Activated CD8-positive, alpha-beta memory T cell treated with anti-CD3 and anti-CD28 coated beads for 24 hours (primary cell): ENCODE results near the gene HDHD2.
A peak's percentile ranks its signal among the peaks of the same experiment; 100 is the strongest.

Source experiments
- DNase-seq: peaks from one replicate; pipeline ENCODE4 v3.0.0-alpha.2; 2020

Gene HDHD2

DNA sequence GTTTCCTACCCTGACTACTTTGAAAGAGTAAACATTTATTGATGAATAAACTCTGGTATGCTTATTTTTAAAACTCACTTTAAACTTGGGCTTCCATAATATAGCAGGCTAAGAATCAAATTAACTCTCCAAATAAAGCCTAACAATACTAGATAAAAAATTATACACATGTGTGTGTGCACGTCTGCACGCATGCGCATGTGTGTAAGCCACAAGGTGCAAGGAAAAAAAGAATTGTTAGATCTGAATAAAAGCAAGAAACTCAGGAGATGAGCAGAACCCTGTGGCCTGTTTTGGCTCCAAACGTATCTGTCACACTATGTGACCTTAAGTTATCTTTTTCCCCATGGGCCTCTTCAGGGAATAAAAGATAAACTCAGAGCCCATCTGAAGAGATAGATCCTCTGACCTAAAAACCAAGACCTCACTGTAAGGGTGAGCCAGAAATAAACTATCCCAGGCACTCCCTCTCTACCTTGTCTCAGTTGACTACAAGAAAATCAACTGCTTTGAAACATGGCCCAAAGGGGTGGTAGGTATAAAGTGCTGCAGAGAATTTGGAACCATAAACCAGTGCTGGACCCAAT, 6.3 kb downstream of the HDHD2 start:
- no peak for DNase-seq

DNA sequence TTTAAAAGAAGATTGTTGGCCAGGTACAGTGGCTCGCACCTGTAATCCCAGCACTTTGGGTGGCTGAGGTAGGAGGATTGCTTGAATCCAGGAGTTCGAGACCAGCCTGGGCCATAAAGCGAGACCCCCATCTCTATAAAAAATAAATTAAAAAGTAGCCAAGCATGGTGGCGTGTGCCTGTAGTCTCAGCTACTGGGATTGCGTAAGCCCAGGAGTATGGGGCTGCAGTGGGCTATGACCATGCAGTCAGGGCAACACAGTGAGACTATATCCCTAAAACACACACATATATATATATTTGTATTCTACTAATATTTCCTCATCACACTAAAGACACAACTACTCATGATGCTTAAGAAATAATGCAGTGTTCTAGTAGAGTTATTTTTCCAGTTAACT, 7.1 kb downstream of the HDHD2 start:
- no peak for DNase-seq

- DNase-seq, result no peak
These were observed 9.0 kb downstream of the HDHD2 start for GRCh38 chr18:47141289-47141688.

- DNase-seq, result no peak
These were observed 29.2 kb downstream of the HDHD2 start for GRCh38 chr18:47121146-47121545.

DNA sequence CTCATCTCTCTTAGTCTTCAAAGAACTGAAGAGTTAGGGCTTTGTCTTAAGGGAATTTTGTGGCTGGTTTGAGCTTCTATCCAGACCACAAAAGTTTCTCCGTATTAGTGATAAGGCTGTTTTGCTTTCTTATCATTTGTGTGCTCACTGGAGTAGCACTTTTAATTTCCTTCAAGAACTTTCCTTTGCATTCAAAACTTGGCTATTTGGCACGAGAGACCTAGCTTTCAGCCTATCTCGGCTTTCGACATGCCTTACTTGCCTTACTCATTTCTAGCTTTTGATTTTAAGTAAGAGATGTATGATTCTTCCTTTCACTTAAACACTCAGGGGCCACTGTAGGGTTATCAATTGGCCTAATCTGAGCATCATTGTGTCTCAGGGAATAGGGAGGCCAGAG, 29.9 kb downstream of the HDHD2 start:
- DNase-seq, result no peak

DNA sequence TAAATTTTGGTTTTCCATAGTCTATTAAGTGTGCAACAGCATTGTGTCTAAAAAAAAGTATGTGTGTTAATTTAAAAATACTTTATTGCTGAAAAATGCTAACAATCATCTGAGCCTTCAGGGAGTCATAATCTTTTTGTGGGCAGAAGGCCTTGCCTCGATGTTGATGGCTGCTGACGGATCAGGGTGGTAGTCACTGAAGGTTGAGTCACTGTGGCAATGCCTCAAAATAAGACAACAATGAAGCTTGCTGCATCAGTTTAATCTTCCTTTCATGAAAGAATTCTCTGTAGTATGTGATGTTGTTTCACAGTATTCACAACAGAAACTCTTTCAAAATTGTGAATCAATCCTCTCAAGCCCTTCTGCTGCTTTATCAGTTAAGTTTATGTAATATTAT, 31.3 kb downstream of the HDHD2 start:
- DNase-seq, result no peak

DNA sequence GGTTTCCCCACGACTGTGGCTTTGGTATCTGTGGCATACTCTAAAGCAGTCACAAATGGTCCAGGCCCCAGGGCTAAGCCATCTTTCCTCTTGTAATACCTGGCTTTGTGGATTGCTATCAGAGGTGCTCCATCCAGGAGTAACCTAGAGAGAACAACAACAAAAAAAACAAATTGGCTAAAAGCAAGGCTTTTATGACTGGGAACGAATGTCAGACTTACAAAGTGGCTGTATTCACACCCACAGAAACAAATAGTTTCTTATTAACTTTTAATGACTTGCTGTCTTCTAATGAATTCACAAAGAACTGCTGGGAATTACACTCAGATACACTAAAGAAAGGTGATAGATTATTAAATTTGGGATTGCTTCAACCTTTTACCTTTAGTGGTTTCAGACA, 35.1 kb downstream of the HDHD2 start:
- DNase-seq, result no peak

DNA sequence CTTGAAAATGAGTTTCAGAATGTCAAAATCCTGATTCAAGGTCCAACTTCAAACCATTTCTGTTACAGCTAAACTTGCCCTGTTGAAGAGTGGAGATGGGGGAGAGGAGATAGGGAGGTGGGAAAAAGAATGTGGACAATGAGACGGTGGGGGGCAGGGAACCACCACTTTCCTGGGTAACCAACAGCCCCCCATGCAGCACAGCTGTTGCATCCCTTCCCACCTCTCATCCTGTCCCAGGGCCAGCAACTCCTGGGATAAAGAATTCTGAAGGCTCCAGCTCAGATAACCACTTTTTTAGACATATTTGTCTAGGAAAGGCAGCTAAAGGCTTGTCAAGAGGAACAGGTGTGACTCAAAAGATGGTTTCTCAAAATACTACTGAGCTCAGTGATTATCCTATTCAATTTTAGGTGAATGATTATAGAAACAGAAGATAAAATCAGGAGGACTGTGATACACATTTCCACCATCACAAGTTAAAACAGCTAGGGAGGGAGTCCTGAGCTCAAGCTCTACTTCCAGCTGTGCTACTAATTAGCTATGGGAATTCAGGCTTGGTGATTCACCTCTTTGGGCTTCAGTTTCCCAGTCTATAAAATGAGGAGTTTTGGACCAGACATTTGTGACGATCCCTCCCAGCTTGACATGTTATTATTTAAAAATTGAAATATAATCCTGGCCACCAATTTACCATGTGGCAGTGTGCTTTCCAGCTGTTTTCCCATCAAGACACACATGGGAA, 36.3 kb downstream of the HDHD2 start:
- DNase-seq, result no peak

GRCh38 chr18:47110492-47111274, 39.6 kb downstream of the HDHD2 start:
- DNase-seq, result no peak

DNA sequence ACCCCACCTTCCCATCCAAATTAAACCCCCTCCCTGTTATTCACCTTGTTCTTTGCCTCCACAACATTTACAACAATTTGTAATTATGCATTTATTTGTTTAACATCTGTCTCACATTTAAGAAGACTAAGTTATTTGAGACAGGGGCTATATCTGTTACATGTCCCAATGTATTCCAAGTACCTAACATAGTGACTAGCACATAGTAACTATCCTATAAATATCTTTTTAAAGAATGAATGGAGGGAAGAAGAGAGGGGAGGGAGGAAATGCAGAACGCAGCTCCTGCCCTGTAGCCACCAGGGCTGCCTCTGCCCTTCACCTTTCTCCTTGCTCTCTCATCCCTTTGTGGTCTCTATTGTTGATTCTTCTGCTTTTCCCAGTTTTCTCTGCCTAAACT, 40.6 kb downstream of the HDHD2 start:
- no peak for DNase-seq

DNA sequence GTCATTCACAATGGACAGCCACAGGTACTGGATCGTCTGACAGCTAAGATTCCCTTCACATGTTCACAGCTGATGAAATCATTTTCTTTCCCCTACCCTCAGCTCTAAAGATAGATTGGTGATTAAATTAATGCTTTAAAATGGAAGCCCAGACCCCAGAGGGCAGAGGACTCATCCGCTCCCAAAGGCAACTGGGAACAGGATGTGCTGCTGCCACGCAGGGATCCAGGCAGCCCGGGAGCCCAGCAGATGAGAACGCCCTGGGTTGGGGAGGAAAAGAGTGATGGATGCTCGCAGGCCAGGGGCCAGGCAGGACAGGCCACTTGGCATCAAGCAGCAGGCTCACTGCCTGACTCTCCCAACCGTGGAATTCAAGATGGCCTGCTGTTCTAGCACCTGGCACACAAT, 41.3 kb downstream of the HDHD2 start:
- DNase-seq, result no peak

GRCh38 chr18:47108373-47108772, 41.9 kb downstream of the HDHD2 start:
- no peak for DNase-seq

DNA sequence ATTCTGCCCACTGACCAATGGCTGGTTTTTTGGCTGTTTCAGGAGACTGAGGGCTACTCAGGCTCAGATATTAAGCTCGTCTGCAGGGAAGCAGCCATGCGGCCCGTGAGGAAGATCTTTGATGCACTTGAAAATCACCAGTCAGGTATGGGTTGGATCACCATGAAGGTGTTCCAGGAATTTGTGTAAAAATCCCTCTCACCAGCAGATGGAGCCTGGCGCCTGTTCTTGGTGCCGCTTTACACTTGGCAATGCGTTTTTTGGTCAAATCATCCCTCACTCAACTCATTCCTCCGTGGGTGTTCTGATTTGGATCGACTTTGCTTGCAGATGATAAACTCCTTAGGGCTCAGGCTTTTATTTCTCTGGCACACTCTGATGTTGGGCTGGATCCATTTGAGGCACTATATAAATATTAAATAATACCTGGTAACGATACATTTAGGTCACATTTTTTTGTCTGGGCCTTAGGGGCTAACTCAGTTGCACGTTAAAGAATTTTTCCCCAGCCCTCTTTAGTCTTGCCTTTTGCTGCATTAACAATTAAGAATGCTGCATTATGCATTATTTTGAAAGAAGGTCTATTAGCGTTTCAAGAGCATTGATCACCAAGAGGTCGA, 50.0 kb downstream of the HDHD2 start:
- DNase-seq, result peak; percentile 80

GRCh38 chr18:47095810-47096209, 54.5 kb downstream of the HDHD2 start:
- no peak for DNase-seq

GRCh38 chr18:47087676-47088075, 62.6 kb downstream of the HDHD2 start:
- no peak for DNase-seq

DNA sequence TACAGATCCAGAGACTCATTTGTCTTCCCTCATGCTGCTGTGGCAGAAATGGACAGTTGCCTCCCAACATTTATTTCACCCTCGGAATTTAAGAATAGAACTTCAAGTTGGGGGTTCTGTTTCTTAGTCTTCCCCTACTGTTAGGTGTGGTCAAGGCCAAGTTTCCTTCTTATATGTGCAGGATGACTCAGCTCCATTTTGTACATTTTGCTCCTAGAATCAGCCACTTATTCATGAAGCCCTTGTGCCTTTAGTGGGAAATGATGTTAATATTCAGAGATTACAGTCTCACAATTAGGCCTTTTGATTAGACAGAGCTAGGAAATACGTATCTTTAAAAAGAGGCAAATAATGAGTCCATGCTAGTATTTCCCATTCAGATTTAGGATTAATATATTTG, 68.7 kb downstream of the HDHD2 start:
- no peak for DNase-seq

- no peak for DNase-seq
These were observed 69.4 kb downstream of the HDHD2 start for GRCh38 chr18:47080872-47081271.

DNA sequence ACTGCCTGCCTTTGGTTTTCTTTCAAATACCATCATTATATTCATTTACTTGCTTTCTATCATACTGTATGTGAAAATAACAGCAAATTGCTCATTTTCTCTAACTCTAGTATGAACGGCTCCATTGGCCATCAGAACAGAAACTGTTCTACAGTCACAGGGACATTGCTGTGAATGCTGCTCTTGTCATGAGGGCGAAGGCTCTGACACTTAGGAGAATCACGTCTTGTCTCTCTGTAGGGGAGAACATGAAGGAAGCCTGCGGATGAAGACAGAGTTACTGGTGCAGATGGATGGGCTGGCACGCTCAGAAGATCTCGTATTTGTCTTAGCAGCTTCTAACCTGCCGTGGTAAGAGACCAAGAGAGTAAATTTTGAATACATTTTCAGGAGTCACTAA, 73.2 kb downstream of the HDHD2 start:
- DNase-seq, result no peak

DNA sequence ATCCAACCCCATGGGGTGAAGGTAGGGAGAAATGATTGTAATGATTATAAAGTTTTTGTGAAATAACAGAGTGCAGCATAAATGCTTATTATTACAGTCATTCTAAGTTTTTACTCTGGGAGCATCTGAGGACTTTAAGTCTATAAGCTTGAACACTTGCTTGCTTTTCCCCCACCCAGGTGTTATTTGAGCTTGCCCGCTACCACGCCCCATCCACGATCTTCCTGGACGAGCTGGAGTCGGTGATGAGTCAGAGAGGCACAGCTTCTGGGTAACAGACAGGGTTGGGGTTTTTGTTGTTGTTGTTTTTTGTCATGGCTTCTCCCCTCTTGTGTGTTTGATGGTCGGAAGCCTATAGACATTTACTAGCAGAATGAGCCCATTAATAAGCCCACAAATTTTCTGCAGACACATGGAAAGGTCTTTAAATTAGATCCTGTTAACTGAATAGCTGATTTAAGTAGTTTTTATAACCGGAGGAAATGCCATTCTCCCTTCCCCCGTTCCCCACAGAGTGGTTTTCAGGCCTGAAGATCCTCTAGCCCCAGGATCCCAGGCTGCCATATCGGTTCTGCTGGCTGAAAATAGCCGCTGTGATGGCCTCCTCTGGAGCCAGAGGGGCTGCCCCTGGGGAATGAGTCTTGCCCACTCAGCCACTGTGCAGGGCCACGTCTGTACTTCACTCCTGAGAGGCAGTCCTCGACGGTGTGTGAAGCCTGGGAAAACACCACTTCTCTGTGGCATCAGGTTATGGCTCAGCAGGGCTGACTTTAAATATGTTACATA, 75.0 kb downstream of the HDHD2 start:
- no peak for DNase-seq

DNA sequence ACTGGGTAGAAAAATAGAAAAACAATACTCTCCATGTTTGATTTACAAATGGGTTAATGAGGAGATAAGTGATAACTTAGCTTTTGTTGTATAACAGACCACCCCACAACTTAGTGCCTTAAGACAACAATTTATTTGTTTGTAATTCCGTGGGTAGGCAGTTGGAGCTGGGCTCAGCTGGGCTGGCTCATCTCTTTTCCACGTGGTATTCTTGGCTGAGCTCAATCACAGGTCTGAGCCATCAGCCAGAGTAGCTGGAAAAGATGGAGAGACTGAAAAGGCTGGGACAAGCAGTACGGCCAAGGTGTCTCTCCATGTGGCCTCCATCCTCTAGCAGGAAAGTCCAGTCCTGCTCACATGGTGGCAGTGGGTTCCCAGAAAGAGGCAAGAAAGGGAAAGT, 82.7 kb downstream of the HDHD2 start:
- DNase-seq, result no peak

DNA sequence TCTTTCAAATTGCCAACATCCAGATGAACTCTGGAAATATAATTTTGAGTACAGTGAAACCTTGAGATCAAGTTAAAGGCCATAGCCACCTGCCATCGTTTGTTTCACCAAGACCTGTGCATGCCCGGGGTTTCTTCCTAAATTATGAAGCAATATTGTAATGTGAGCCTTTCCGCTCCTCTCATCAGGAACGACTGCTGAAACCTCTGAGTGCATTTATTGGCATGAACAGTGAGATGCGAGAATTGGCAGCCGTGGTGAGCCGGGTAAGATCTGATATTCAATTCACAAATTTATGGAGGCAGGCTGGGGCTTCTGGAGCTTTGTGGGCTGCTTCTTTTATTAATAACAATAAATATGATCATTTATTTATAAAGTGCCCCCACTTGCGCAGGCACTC, 87.2 kb downstream of the HDHD2 start:
- DNase-seq, result no peak

DNA sequence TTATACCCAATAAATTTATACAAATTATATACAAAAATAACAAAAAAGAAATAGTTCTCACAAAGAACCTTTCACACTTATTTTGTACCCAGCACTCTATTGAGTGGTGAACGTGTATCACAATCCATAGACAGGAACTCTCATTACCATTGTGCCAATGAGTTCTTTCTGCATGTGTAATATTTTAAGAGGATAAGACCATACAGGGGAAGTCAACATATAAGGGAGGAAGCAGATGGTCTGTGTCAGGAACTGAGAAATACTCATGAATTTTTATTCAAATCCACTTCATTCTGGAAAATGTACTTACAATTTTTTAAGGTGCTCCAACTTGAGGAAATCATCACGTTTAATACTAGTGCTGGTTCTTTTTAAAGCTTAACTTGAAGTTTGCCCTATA, 87.8 kb downstream of the HDHD2 start:
- DNase-seq, result no peak
